Liver (tissue), 9 donors: Measurements from ENCODE around the gene NUDT2. TPM values are rescaled to one million over a fixed set of nuclear protein-coding genes. Genes with fewer than 3 reads are reported as not detected.

Experiments used
- DNase-seq: peaks from one replicate; pipeline ENCODE4 v3.0.0-alpha.2; 2017; ENCODE audit warnings: low spot score
- H3K27ac ChIP-seq, 2 donors: one replicate each; pipeline ENCODE4 v1.7.0; 2013; ENCODE audit warnings: inconsistent platforms in 2 of 2, low read length in 2 of 2, control low read depth in 1 of 2, low read depth in 1 of 2, mild to moderate bottlenecking in 1 of 2
- H3K27me3 ChIP-seq, 4 donors: one replicate each; pipeline versions ENCODE4 v1.6.1 to v1.7.0; 2013; ENCODE audit warnings: low read length in 3 of 4, inconsistent platforms in 1 of 4, mild to moderate bottlenecking in 1 of 4, moderate library complexity in 1 of 4; ENCODE audit not compliant: control insufficient read depth in 4 of 4, insufficient read depth in 4 of 4
- H3K36me3 ChIP-seq, 4 donors: one replicate each; pipeline versions ENCODE4 v1.6.1 to v1.7.0; 2013; ENCODE audit warnings: low read length in 3 of 4, mild to moderate bottlenecking in 3 of 4, low read depth in 1 of 4, moderate library complexity in 1 of 4; ENCODE audit not compliant: control insufficient read depth in 4 of 4, insufficient read depth in 3 of 4
- H3K4me1 ChIP-seq, 4 donors: one replicate each; pipeline versions ENCODE4 v1.6.1 to v1.7.0; 2013; ENCODE audit warnings: low read length in 3 of 4, mild to moderate bottlenecking in 3 of 4, moderate library complexity in 1 of 4; ENCODE audit not compliant: control insufficient read depth in 4 of 4, insufficient read depth in 4 of 4
- H3K4me3 ChIP-seq, 3 donors: one replicate each; pipeline versions ENCODE4 v1.6.1 to v1.7.0; 2013; ENCODE audit warnings: low read length in 3 of 3, control low read depth in 1 of 3, low read depth in 1 of 3, mild to moderate bottlenecking in 1 of 3
- H3K9ac ChIP-seq, 2 donors: one replicate each; pipeline ENCODE4 v1.7.0; 2013; ENCODE audit warnings: low read length in 2 of 2, mild to moderate bottlenecking in 2 of 2, moderate library complexity in 2 of 2, control low read depth in 1 of 2, low read depth in 1 of 2
- H3K9me3 ChIP-seq, 4 donors: one replicate each; pipeline versions ENCODE4 v1.6.1 to v1.7.0; 2013; ENCODE audit warnings: low read length in 3 of 4; ENCODE audit not compliant: control insufficient read depth in 4 of 4
- EGR1 ChIP-seq, 2 donors: IDR thresholded peaks; 2 replicates each; pipeline ENCODE4 v1.6.1; 2016 to 2018; ENCODE audit warnings: antibody characterized with exemption in 2 of 2, low read depth in 2 of 2
- FOXA1 ChIP-seq: IDR thresholded peaks from 2 replicates; pipeline ENCODE4 v1.6.1; 2016; ENCODE audit warnings: antibody characterized with exemption
- FOXA2 ChIP-seq: IDR thresholded peaks from 2 replicates; pipeline ENCODE4 v1.6.1; 2016; ENCODE audit warnings: antibody characterized with exemption
- GABPA ChIP-seq, 2 donors: IDR thresholded peaks in 1 of 2; conservative IDR thresholded peaks in 1 of 2; 2 replicates each; pipeline ENCODE4 v1.6.1; 2016; ENCODE audit warnings: antibody characterized with exemption in 2 of 2, mild to moderate bottlenecking in 1 of 2, moderate library complexity in 1 of 2
- HNF4A ChIP-seq, 2 donors: conservative IDR thresholded peaks; 2 replicates each; pipeline ENCODE4 v1.6.1; 2016; ENCODE audit warnings: antibody characterized with exemption in 2 of 2, mild to moderate bottlenecking in 2 of 2
- HNF4G ChIP-seq: IDR thresholded peaks from 2 replicates; pipeline ENCODE4 v1.6.1; 2016; ENCODE audit warnings: antibody characterized with exemption
- JUND ChIP-seq, 2 donors: IDR thresholded peaks; 2 replicates each; pipeline ENCODE4 v1.6.1; 2016; ENCODE audit warnings: antibody characterized with exemption in 2 of 2
- NR2F2 ChIP-seq: IDR thresholded peaks from 2 replicates; pipeline ENCODE4 v1.6.1; 2016; ENCODE audit warnings: antibody characterized with exemption
- RAD21 ChIP-seq, 2 donors: IDR thresholded peaks; 2 replicates each; pipeline ENCODE4 v1.6.1; 2016; ENCODE audit warnings: antibody characterized with exemption in 2 of 2, mild to moderate bottlenecking in 2 of 2
- RXRA ChIP-seq, 2 donors: IDR thresholded peaks; 2 replicates each; pipeline ENCODE4 v1.6.1; 2017 to 2018; ENCODE audit warnings: antibody characterized with exemption in 2 of 2, mild to moderate bottlenecking in 1 of 2
- SP1 ChIP-seq: IDR thresholded peaks from 2 replicates; pipeline ENCODE4 v1.6.1; 2018; ENCODE audit warnings: antibody characterized with exemption, mild to moderate bottlenecking
- TAF1 ChIP-seq: conservative IDR thresholded peaks from 2 replicates; pipeline ENCODE4 v1.6.1; 2016; ENCODE audit warnings: antibody characterized with exemption, mild to moderate bottlenecking
- YY1 ChIP-seq: IDR thresholded peaks from 2 replicates; pipeline ENCODE4 v1.6.1; 2016; ENCODE audit warnings: antibody characterized with exemption, mild to moderate bottlenecking
- WGBS: extraction: QIAGEN DNeasy Blood & Tissue Kit; methylation state at CpG from one replicate; pipeline ENCODE4 v1.1.7; 2013; 5-methylcytosine and 5-hydroxymethylcytosine counted together
- polyA plus RNA-seq, 2 donors: library from polyadenylated mRNA; stranded (reverse) in 1 of 2; unstranded in 1 of 2; fragments of 200-250 nt in 1 of 2; fragments of >200 nt in 1 of 2; fragmentation: Nextera tagmentation in 1 of 2; extraction: Ambion mirVana in 1 of 2; gene quantifications; one replicate each; pipeline versions ENCODE4 v1.2.1 to v1.2.3, GENCODE V29; 2013 to 2015
- total RNA-seq, 2 donors: library from RNA; depleted of rRNA; stranded (reverse); fragments of >200 nt; gene quantifications; one replicate each; pipeline ENCODE4 v1.2.3, GENCODE V29; 2014
- TF ChIP-seq, protein P1 (sequence below): IDR thresholded peaks from 2 replicates; pipeline ENCODE4 v1.6.1; 2016; ENCODE audit warnings: antibody characterized with exemption, mild to moderate bottlenecking
- TF ChIP-seq, protein P2 (sequence below): IDR thresholded peaks from 2 replicates; pipeline ENCODE4 v1.6.1; 2016; ENCODE audit warnings: antibody characterized with exemption
- TF ChIP-seq, protein P3 (sequence below): fragments of 150-350 bp; IDR thresholded peaks from 2 replicates; pipeline ENCODE4 v1.5.1; 2017; ENCODE audit warnings: improper control_type of control experiment, low read depth, low read length; ENCODE audit not compliant: missing input control
- TF ChIP-seq, protein P4 (sequence below): IDR thresholded peaks from 2 replicates; pipeline ENCODE4 v1.6.1; 2016; ENCODE audit warnings: antibody characterized with exemption
- TF ChIP-seq, protein P5 (sequence below): IDR thresholded peaks from 2 replicates; pipeline ENCODE4 v1.6.1; 2016; ENCODE audit warnings: antibody characterized with exemption
- donor health status: healthy.
- donor health status: healthy.
- donor health status: healthy.
- donor health status: healthy.
- donor health status: healthy.

NUDT2 gene
- total and polyA plus RNA-seq, 4 donors, result 9.2 to 23.5 (median 15.7) TPM

DNA sequence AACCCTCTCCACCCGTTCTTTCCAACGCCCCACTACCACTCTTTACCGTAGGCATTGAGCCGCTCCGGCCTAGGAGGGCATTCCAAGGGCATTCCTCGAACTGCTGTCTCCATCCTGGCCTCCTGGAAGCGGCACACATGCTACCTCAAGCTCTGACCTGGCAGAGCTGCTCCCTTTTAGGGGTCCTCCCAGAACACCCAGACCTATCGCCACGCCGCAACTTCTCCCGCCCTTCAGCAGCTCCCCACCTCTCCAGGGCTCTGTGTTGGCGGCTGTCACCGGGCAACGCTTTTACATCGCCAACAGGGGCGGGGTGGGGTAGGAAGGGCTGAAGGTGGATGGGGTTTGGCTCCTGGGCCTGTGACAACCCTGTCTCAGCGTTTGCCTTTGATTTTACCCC lies 52.0 kb downstream of the NUDT2 start:
- H3K27me3 ChIP-seq, result no peaks in the 10 kb centered on the region
- H3K27ac ChIP-seq, result no peak overlapping the region
- H3K9me3 ChIP-seq, result no peaks in the 10 kb centered on the region
- no peaks in the 10 kb centered on the region for H3K36me3 ChIP-seq
- TF ChIP-seq FOXA1 (no peak), SP1 (no peak), JUND (IDR thresholded peaks at IDR 0.05) (no peak), RXRA (IDR thresholded peaks at IDR 0.05) (no peak), YY1 (no peak), HNF4G (no peak), EGR1 (IDR thresholded peaks at IDR 0.05; ENCODE audit: low read depth in 2 of 2) (no peak), NR2F2 (no peak), TAF1 (no peak), FOXA2 (no peak)
- TF ChIP-seq, protein P1, sequence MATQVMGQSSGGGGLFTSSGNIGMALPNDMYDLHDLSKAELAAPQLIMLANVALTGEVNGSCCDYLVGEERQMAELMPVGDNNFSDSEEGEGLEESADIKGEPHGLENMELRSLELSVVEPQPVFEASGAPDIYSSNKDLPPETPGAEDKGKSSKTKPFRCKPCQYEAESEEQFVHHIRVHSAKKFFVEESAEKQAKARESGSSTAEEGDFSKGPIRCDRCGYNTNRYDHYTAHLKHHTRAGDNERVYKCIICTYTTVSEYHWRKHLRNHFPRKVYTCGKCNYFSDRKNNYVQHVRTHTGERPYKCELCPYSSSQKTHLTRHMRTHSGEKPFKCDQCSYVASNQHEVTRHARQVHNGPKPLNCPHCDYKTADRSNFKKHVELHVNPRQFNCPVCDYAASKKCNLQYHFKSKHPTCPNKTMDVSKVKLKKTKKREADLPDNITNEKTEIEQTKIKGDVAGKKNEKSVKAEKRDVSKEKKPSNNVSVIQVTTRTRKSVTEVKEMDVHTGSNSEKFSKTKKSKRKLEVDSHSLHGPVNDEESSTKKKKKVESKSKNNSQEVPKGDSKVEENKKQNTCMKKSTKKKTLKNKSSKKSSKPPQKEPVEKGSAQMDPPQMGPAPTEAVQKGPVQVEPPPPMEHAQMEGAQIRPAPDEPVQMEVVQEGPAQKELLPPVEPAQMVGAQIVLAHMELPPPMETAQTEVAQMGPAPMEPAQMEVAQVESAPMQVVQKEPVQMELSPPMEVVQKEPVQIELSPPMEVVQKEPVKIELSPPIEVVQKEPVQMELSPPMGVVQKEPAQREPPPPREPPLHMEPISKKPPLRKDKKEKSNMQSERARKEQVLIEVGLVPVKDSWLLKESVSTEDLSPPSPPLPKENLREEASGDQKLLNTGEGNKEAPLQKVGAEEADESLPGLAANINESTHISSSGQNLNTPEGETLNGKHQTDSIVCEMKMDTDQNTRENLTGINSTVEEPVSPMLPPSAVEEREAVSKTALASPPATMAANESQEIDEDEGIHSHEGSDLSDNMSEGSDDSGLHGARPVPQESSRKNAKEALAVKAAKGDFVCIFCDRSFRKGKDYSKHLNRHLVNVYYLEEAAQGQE, result no peak
- TF ChIP-seq, protein P2, sequence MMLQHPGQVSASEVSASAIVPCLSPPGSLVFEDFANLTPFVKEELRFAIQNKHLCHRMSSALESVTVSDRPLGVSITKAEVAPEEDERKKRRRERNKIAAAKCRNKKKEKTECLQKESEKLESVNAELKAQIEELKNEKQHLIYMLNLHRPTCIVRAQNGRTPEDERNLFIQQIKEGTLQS, result no peak
- TF ChIP-seq, protein P3, sequence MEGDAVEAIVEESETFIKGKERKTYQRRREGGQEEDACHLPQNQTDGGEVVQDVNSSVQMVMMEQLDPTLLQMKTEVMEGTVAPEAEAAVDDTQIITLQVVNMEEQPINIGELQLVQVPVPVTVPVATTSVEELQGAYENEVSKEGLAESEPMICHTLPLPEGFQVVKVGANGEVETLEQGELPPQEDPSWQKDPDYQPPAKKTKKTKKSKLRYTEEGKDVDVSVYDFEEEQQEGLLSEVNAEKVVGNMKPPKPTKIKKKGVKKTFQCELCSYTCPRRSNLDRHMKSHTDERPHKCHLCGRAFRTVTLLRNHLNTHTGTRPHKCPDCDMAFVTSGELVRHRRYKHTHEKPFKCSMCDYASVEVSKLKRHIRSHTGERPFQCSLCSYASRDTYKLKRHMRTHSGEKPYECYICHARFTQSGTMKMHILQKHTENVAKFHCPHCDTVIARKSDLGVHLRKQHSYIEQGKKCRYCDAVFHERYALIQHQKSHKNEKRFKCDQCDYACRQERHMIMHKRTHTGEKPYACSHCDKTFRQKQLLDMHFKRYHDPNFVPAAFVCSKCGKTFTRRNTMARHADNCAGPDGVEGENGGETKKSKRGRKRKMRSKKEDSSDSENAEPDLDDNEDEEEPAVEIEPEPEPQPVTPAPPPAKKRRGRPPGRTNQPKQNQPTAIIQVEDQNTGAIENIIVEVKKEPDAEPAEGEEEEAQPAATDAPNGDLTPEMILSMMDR, result no peak
- TF ChIP-seq, protein P4, sequence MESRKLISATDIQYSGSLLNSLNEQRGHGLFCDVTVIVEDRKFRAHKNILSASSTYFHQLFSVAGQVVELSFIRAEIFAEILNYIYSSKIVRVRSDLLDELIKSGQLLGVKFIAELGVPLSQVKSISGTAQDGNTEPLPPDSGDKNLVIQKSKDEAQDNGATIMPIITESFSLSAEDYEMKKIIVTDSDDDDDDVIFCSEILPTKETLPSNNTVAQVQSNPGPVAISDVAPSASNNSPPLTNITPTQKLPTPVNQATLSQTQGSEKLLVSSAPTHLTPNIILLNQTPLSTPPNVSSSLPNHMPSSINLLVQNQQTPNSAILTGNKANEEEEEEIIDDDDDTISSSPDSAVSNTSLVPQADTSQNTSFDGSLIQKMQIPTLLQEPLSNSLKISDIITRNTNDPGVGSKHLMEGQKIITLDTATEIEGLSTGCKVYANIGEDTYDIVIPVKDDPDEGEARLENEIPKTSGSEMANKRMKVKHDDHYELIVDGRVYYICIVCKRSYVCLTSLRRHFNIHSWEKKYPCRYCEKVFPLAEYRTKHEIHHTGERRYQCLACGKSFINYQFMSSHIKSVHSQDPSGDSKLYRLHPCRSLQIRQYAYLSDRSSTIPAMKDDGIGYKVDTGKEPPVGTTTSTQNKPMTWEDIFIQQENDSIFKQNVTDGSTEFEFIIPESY, result no peak
- TF ChIP-seq, protein P5, sequence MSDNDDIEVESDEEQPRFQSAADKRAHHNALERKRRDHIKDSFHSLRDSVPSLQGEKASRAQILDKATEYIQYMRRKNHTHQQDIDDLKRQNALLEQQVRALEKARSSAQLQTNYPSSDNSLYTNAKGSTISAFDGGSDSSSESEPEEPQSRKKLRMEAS, result no peak
- H3K4me1 ChIP-seq, result peaks cover 4 to 37% (median 25%) of the 10 kb centered on the region in 4 donors
- DNase-seq, result no peak
- 61% methylated on average over 17 of the region's 17 CpGs for WGBS
- H3K9ac ChIP-seq, result peak overlapping the region in 1 of 2 donors; percentile 19
- peak overlapping the region in 1 of 3 donors; percentile 50 for H3K4me3 ChIP-seq

DNA sequence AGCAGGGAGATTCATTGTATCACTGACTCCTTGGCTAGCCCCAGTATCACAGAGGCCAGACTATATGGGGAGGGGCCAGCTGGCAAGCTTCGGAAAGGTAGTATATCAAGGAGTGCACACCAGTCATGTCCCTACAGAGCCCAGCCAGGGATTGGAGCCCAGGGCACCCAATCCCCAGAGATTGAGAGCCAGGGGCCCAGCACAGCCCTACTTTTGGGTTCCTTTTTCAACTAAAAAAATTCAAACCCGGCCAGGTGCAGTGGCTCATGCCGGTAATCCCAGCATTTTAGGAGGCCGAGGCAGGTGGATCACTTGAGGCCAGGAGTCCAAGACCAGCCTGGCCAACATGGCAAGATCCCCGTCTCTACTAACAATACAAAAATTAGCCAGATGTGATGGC lies 52.7 kb downstream of the NUDT2 start:
- Histone ChIP-seq H3K4me3 (no peak overlapping the region), H3K4me1 (peaks cover 4 to 36% (median 25%) of the 10 kb centered on the region in 4 donors), H3K9ac (no peak overlapping the region), H3K27ac (no peak overlapping the region), H3K36me3 (no peaks in the 10 kb centered on the region), H3K27me3 (no peaks in the 10 kb centered on the region), H3K9me3 (no peaks in the 10 kb centered on the region)
- DNase-seq, result no peak
- WGBS, result 98% methylated on average over 5 of the region's 5 CpGs
- no peak for TF ChIP-seq NR2F2
- no peak for TF ChIP-seq YY1
- no peak for TF ChIP-seq RAD21 (IDR thresholded peaks at IDR 0.05)
- TF ChIP-seq FOXA2, result no peak
- TF ChIP-seq, protein P1, result no peak
- TF ChIP-seq HNF4G, result no peak
- no peak for TF ChIP-seq HNF4A (conservative IDR thresholded peaks at IDR 0.05)
- TF ChIP-seq FOXA1, result no peak
- TF ChIP-seq RXRA (IDR thresholded peaks at IDR 0.05), result no peak
- no peak for TF ChIP-seq GABPA (IDR thresholded peaks at IDR 0.05 in 1 of 2, conservative IDR thresholded peaks at IDR 0.05 in 1 of 2)
- TF ChIP-seq JUND (IDR thresholded peaks at IDR 0.05), result no peak
- TF ChIP-seq, protein P2, result no peak
- TF ChIP-seq, protein P5, result no peak
- no peak for TF ChIP-seq TAF1
- no peak for TF ChIP-seq SP1
